GM19023 (cell line): ENCODE data around the gene PTK6.
"Not testable (repeated sequence)": the region's sequence is repeated elsewhere in the genome, so short reads cannot be mapped to it uniquely, and the experiment has no call there.

Source experiments
- ATAC-seq: cut with Tn5 transposase; IDR thresholded peaks from one replicate; pipeline ENCODE4 v1.9.1; 2021; ENCODE audit warnings: mild to moderate bottlenecking, moderate library complexity; ENCODE audit not compliant: unreplicated experiment

Gene PTK6

DNA sequence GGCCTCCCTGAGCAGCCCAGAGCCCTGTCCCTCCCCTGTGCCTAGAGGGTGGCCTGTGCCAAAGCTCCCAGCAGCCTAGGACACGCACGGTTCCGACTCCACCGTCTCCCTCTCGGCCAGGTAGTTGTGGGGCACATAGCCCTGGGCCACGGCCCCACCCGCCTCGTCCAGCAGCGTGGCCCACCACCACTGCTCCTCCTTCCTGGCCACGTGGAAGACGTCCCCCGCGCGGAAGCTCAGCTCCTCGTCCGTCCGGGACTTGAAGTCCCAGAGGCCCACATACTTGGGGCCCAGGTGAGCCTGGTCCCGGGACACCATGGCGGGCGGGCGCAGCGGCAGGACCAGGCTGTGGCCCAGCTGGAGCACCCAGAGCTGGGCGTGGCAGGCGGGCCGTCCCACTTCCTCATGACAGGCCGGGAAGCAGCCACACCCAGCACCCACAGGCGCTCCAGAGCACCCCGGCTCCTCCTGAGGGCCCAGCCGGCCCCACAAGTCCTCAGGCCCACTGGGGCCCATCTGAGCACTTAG lies at the start of gene PTK6:
TSS of gene PTK6 (minus strand) at position 380 of the 528 bp plus-strand sequence. CDS start at position 318, 62 bp downstream.
- ATAC-seq = no peak

DNA sequence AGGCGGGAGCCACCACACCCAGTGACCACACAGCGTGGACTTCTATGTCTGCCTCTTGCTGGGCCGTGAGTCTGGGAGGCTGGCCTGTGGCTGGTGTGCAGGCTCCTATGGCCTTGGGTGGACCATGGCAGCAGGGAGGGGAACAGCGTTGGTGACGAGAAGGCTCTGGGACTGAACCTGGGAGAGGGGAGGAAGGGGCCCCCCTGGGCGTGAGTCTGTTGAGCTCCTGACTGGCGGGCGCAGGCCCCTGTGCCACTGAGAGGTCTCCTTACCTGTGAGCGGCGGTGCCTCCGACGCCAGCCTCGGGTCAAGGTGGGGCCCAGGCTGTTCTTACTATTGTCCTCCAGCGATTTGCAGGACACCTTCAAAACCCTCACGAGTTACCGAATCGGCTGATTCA lies 49.6 kb upstream of the PTK6 start:
- no peak for ATAC-seq

DNA sequence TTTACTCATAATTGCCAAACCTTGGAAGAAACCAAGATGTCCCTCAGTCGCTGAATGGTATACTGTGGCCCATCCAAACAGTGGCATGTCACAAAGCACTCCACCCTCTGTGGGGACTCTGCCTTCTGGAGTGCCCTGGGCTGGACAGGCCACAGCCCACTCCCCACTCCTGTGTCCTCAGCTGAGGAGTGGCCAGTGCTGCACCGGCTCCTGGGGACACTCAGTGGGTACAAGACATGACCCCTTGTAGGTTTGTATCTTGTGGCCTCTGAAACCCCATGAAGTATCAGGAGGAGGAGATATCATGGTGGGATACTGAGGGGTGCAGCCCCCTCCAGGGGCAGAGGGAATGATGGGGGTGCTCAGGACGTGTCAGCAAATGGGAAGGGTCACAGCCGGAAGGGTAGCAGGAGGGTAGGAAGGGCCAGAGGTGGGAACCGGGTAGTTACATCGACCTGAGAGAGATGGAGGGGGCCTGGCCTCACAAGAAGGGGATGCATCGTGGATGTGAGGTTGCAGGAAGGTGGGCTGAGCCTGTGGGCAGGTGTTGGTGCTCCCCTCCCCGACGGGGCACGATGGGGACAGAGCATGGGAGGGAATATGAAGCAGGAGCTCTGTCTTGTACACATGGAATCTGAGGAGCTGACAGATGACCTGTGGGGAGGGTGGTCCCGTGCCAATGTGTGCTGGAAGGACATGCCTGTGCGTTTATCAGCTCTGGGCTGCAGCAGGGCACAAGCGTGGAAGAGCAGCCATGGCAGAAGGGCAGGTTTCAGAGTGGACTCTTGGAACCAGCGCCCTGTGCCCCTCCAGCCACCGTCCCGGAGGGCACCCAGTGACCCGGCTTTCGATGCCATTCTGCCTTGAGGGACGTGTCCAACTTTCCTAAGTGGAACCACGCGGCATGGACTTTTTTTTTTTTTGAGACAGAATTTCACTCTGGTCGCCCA lies 48.7 kb upstream of the PTK6 start:
- no peak for ATAC-seq

DNA sequence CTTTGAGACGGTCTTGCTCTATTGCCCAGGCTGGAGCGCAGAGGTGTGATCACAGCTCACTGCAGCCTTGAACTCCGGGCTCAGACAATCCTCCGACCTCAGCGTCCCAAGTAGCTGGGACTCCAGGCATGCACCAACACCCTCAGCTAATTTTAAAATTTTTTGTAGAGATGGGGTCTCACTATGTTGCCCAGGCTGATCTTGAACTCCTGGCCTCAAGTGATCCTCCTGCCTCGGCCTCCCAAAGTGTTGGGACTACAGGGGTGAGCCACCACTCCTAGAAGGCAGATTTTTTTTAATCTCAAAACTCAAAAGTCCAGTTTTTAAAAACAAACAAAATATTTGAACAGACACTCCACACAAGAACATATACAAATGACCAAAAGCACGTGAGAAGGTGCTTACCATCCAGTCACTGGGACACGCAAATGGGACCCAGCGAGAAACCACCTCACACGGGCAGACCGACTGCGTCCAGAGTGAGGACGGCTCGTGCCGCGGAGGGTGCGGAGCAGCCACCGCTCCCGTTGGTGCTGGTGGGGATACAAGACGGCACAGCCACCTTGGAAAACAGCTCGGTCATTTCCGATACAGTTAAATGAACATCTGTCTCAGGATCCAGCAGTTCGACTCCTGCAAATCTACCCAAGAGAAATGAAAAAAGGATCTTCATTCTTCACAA lies 45.3 kb upstream of the PTK6 start:
- no peak for ATAC-seq

DNA sequence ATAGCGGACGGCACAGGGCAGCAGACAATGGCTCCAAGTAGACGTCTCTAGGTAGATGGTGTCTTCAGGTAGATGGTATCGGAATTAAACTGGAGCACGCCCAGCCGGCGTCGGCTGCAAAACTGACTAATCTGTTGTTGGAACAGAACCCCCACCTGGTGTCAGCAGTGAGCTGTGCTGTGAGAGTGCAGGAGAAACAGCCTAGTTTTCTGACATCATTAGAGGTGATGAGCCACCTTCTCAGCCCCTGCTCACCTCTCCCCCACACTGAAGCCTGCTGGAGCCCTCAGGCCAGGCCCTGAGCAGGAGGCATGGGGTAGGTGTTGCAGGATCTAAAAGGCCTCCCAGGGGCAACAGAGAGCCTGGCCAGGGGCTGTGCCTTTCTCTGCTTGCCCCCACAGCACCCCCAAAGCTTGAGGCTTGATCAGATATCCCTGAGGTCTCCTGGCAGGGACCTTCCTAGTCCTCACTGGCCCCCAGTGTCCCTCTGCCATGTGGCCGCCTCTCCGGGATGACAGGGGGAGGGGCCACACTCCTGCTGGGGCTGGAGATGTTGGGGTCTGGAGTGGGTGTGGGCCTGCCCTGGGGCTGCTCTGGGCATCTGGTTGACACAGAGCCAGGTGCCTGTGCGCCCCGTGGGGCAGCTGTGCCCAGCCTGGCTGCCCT lies 43.8 kb upstream of the PTK6 start:
- ATAC-seq = no peak

DNA sequence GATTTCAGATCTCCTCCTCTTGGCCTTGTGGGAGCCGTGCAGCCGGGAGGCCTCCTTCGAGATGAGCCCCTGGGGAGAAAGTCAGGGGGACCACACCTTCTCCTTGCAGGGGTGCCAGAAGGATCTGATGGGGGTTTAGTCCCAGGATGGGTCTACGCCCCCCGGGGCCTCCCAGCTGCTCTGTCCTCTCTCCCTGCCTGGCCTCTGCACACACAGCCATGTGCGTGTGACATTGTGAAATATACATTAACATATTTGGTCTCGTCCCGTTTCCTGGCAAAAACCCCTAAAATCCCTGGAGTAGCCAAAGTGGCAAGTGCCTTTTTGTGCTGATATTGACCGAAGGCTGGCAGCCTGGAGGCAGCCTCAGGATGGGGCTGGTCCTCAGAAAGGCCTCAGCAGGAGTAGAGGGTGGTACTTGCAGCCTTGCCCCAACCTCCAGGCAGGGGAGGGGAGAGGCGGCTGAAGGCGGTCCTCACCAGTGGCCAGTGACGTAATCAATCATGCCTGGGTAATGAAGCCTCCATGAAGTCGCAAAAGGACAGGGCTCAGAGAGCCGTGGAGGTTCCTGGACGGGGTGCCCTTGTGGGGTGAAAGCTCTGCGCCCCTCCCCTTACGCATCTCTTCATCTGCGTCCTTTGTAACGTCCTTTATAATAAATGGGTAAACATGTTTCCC lies 42.0 kb upstream of the PTK6 start:
- ATAC-seq = no peak

DNA sequence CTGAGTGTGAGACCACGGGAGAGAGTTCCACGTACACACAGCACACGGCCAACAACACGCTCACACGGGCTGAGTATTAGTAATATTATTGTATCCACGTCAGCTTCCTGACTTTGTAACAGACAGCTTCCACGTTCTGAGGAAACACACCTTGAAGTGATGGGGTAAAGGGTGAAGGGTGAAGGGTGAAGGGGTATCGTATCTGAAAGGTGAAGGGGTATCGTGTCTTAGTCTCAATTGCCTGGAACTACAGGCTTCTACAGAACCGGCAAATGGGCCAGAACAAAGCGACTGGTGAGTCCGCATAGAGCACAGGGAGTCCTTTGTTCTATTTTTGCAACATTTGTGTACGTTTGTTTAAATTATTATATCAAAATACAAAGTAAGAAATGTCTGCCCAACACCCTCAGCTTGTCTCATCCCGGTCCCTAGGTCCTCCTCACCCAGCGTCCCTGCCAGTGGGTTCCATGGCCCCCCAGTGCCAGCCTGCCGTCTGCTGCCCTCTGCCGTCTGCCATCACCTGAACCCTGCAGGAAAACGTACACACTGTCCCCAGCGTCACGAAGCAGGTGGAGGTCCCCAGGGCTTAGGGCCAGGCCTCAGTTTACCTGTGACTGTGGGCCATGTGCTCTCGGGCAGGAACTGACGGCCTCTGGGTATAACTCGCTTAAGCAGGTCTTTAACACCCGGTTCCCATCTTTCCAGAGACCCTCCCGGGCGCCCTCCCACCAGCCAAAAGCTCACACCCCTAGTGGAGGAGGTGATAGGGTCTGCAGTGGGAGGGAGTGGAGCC lies 41.2 kb upstream of the PTK6 start:
- no peak for ATAC-seq

DNA sequence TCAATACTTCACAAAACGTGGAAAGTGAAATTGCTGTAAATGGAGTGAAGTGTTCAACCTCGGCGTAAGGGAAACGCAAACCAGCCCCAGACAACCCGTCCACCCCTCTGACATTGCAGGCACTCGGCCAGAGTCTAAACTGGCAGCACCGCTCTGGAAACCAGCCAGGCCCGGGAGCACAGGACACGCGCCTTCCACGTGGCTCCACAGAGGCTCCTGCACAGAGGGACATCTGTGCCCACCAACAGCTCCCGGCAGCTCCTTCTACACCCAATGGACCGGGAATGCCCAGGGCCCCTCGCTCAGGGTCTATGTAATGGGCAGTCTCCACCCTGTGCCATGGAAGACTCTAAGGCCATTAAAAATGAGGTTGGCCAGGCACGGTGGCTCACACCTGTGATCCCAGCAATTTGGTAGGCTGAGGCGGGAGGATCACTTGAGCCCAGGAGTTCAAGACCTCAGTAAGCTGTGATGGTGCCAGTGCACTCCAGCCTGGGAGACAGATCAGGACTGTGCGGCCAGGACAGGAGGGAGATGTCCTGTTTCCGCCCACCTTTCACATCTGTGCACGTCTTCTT lies 40.2 kb upstream of the PTK6 start:
- no peak for ATAC-seq

DNA sequence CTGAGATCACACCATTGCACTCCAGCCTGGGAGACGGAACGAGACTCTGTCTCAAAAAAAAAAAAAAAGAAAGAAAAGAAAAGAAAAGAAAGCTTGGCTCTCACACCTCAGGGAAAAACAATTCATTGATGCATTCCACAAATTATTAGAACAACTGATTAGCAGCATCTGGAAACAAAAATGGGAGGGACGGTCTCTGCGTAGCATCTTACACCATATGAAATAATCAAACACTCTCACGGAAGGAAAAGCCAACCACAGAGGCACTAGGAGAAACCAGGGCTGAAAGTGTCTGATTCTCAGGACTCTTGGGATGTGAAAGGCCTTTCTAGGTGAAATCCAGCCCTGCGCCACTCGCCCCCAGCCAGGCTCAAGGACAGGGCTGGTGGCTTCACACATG lies 39.1 kb upstream of the PTK6 start:
- ATAC-seq = no peak

DNA sequence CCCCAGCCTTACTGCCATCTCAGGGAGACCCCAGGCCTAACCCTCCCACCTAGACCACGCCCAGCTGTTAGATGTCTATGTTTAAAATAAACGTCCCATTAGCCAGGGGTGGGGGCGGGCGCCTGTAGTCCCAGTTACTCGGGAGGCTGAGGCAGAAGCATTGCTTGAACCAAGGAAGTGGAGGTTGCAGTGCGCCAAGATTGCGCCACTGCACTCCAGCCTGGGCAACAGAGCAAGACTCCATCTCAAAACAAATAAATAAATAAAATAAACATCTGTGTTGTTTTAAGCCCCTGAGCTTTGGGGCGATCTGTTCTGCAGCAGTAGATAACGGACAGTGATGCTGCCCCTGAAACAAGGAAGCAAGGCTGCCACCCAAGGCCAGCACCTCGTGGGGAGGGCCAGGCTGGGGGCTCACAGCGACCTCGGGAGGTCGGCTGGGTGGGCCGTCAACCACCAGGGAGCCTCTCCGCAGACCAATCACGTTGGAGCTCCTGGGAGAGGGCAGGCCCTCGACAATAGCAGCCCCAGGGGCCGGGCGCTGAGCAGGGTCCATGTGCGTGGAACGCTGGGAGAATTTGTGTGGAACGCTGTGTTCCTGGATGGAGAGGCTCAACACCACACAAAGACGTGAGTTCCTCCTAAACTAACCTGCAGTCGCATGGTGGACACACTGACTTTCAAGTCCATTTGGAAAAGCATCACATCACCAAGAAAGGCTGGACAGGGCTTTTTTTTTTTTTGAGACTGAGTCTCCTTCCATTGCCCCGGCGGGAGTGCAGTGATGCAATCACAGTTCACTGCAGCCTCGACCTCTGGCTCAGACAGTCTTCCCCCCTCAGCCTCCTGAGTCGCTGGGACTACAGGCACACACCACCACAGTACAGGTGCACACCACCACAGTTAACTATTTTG lies 37.9 kb upstream of the PTK6 start:
- no peak for ATAC-seq

DNA sequence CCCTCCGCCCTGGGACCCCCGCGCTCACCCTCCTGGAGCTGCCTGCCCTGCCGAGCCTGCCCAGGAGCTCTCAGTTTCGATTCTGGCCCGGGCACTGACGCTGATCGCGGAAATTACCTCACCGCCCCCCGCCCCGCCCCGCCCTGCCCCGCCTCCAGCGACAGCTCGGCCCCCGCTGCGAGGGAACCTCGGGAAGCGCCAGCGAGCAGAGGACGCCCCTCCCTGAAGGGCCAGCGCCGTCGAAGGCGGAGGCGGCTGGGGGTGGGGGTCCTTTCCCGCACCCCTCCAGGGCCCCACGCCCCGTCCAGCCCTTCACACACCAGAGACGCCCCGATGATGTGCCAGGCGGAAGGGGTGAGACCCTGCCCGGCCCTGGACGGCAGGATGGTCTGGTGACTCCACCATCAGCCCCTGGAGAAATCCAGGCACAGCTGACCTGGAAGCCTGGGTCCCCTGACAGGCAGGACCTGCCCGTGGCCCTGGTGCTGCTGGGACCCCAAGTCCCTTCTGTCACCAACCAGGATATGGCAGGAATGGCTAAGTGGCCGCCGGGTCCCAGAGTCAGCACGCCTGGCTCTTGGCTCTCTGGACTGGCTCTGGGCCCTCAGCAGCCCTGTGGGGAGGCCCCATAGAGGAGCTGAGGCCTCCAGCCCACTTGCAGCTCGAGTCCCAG lies 37.1 kb upstream of the PTK6 start, which contains the start of gene HELZ2:
TSS of gene HELZ2 (minus strand) at position 84 of the 673 bp plus-strand sequence. CDS start 1,854 bp downstream, outside the sequence.
- peak; percentile 63 for ATAC-seq

DNA sequence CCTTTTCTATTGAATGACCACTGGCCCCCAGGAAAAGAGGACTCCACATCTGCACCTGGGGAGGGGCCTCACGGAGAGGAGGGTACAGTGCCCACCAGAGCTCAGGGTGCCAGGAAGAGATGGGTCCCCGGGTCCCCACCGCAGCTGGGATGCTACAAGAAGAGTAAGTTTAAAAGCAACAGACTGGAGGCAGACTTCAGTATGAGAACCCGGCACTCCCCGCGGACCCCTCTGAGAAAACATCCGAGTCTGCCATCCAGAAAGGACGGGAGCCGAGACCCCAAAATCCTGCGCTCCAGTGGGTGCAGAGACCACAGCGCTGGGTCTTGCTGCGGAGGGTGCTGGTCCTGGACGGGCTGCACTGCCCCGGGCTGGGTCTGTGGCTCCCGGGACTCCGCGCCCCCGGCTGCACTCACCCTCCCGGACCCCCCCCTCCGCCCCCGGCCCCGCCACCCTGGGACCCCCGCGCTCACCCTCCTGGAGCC lies 36.5 kb upstream of the PTK6 start:
- no peak for ATAC-seq

DNA sequence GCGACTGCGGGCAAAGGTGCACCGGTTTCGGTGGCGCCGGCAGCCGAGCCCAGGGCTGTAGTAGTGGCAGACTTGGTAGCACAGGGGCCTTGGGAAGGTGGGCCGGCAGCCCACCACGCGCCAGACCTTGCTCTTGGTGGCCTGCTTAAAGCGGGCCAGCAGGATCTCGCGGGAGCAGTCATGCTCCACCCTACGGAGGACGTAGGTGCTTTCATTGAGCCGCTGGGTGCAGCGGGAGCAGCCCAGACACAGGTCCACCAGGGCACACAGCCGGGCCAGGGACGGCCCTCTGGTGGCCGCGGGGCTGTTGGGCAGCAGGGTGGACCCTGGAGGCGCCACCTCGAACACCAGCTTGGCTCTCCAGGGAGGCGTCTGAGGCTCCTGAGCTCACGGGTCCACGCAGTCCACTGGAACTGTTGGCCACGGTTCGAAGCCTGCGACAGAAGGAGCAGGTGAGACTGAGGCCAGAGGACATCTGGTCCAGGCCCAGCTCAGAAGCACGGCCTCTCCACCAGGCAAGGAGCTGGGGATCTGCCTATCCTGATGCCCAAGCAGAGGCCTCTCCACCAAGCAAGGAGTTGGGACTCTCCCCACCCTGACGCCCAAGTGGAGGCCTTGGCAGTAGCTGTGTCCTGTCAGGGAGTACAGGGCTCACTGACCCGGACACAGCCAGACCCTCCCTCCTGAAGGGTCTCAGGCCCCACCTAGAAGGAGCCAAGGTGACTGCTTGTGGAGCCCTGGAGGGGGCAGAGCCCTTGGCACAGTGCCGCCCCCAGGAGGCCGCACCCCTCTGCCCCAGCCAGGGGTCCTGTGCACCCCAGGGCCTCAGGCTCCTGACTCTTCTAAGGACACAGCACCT lies 35.8 kb upstream of the PTK6 start:
- ATAC-seq = no peak

DNA sequence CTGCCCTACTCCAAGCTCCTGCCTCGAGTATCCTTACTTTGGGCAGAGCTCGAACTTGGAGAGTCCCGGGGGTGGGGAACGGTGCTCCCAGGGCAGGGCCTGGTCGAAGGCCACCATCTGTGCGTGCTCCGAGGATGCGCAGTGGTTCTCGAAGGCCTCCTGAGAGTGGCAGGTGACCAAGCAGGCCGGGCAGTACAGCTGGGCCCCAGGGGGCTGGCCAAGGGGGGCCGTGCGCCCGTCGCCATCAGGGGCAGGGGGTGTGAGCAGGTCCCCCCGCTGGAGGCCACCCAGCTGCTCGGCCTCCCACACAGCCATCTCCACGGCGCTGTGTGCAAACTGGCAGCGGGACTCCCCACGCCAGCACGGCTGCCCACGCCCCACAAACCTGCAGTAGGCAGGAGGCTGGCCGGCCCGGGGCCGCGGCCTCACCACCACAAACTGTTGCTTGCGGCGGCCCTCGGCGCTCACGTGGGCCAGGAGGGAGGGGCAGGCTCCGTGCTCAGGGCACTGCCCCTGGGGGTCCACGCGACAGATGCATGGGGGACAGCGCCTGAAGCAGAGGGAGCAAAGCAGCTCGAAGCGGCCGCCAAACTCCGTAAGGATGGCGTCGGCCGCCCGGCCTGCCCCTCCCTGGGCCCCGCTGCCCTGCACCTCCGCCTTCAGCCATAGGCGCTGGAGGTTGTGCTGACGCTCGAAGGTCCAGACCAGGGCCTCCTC lies 35.1 kb upstream of the PTK6 start:
- ATAC-seq = no peak

DNA sequence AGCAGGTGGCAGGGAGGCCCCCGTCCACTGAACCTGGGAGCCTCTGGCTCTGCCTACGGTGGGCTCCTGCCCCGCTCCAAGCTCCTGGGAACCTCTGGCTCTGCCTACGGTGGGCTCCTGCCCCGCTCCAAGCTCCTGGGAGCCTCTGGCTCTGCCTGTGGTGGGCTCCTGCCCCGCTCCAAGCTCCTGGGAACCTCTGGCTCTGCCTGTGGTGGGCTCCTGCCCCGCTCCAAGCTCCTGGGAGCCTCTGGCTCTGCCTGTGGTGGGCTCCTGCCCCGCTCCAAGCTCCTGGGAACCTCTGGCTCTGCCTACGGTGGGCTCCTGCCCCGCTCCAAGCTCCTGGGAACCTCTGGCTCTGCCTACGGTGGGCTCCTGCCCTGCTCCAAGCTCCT lies 33.9 kb upstream of the PTK6 start:
- ATAC-seq = not testable (repeated sequence)
